Dermis blood vessel endothelial cell (primary cell): ENCODE results near the gene ADD2. TPM values are rescaled to one million over a fixed set of nuclear protein-coding genes. Genes with fewer than 3 reads are reported as not detected.
A peak's percentile ranks its signal among the peaks of the same experiment; 100 is the strongest.
"Not testable (repeated sequence)": the region's sequence is repeated elsewhere in the genome, so short reads cannot be mapped to it uniquely, and the experiment has no call there.

ENCODE experiments used
- DNase-seq: peaks from one replicate; pipeline ENCODE4 v3.0.0; 2010
- total RNA-seq: library from RNA; depleted of rRNA; stranded (reverse); fragments of >200 nt; gene quantifications from 2 replicates; pipeline ENCODE4 v1.2.3, GENCODE V29; 2014

The ADD2 gene
- total RNA-seq, 1 donor from 2014 or later, result 4.6 TPM

- no peak for DNase-seq
Measured at GRCh38 chr2:70748002-70748784, 19.8 kb downstream of the ADD2 start.

GRCh38 chr2:70747284-70747683 is 20.7 kb downstream of the ADD2 start:
- no peak for DNase-seq

GRCh38 chr2:70746094-70746974 is 21.7 kb downstream of the ADD2 start:
- no peak for DNase-seq

GRCh38 chr2:70745276-70745825 is 22.6 kb downstream of the ADD2 start:
- DNase-seq, result no peak

GRCh38 chr2:70744397-70744796 is 23.6 kb downstream of the ADD2 start:
- no peak for DNase-seq

- no peak for DNase-seq
Measured at GRCh38 chr2:70743677-70744076, 24.3 kb downstream of the ADD2 start.

GRCh38 chr2:70743068-70743467 is 24.9 kb downstream of the ADD2 start:
- no peak for DNase-seq

- not testable (repeated sequence) for DNase-seq
Measured at GRCh38 chr2:70739492-70739891, 28.5 kb downstream of the ADD2 start.

- DNase-seq, result no peak
Measured at GRCh38 chr2:70738159-70738558, 29.8 kb downstream of the ADD2 start.

- DNase-seq, result no peak
Measured at GRCh38 chr2:70735071-70735470, 32.9 kb downstream of the ADD2 start.

GRCh38 chr2:70733646-70734180 is 34.3 kb downstream of the ADD2 start:
- DNase-seq, result no peak

- no peak for DNase-seq
Measured at GRCh38 chr2:70732766-70733645, 35.0 kb downstream of the ADD2 start.

- DNase-seq, result no peak
Measured at GRCh38 chr2:70730730-70731129, 37.3 kb downstream of the ADD2 start.

- no peak for DNase-seq
Measured at GRCh38 chr2:70729647-70730046, 38.4 kb downstream of the ADD2 start.

- DNase-seq, result no peak
Measured at GRCh38 chr2:70728128-70728527, 39.9 kb downstream of the ADD2 start.

- DNase-seq, result peak; percentile 3
Measured at GRCh38 chr2:70726947-70727725, 40.9 kb downstream of the ADD2 start.

GRCh38 chr2:70725505-70725904 is 42.5 kb downstream of the ADD2 start:
- no peak for DNase-seq

- DNase-seq, result no peak
Measured at GRCh38 chr2:70724366-70724765, 43.6 kb downstream of the ADD2 start.

GRCh38 chr2:70723286-70723885 is 44.6 kb downstream of the ADD2 start:
- DNase-seq, result no peak

- no peak for DNase-seq
Measured at GRCh38 chr2:70720124-70720523, 47.9 kb downstream of the ADD2 start.

- DNase-seq, result no peak
Measured at GRCh38 chr2:70719231-70719630, 48.8 kb downstream of the ADD2 start.
